Activated CD4-positive, alpha-beta memory T cell treated with anti-CD3 and anti-CD28 coated beads for 36 hours (primary cell): ENCODE results near the gene ANKRD13D. TPM values are rescaled to one million over a fixed set of nuclear protein-coding genes. Genes with fewer than 3 reads are reported as not detected.
A peak's percentile ranks its signal among the peaks of the same experiment; 100 is the strongest.

ENCODE experiments used
- CTCF ChIA-PET: fragments of 350-600 bp; sonication (Branson Sonifier 250); formaldehyde crosslinking; loops from one replicate; lab custom pipeline; 2021; ENCODE audit warnings: antibody characterized with exemption, inconsistent platforms; lab: Charles Lee
- POLR2A ChIA-PET: fragments of 350-600 bp; sonication (Branson Sonifier 250); formaldehyde crosslinking; loops from one replicate; lab custom pipeline; 2021; ENCODE audit warnings: antibody characterized with exemption; lab: Charles Lee
- DNase-seq: peaks from one replicate; pipeline ENCODE4 v3.0.0-alpha.2; 2020
- H3K27ac Mint-ChIP-seq: one replicate; pipeline ENCODE4 v1.8.0; 2021; ENCODE audit warnings: mixed read lengths
- H3K27me3 Mint-ChIP-seq: one replicate; pipeline ENCODE4 v1.8.0; 2021; ENCODE audit warnings: mixed read lengths
- H3K36me3 Mint-ChIP-seq: one replicate; pipeline ENCODE4 v1.8.0; 2021; ENCODE audit warnings: mixed read lengths
- H3K4me1 Mint-ChIP-seq: one replicate; pipeline ENCODE4 v1.8.0; 2021; ENCODE audit warnings: low read depth, mixed read lengths
- H3K4me3 Mint-ChIP-seq: one replicate; pipeline ENCODE4 v1.8.0; 2021; ENCODE audit warnings: mild to moderate bottlenecking, mixed read lengths
- H3K9me3 Mint-ChIP-seq: one replicate; pipeline ENCODE4 v1.8.0; 2021; ENCODE audit warnings: mixed read lengths
- intact Hi-C: fragments of 100-400 bp; cut with micrococcal nuclease; formaldehyde crosslinking; loops from one replicate; pipeline ENCODE4 v1.15.1; 2023
- total RNA-seq, 2 experiments: library from RNA; stranded (reverse); gene quantifications; one replicate each; pipeline ENCODE4 v1.2.3, GENCODE V29; 2021

Gene ANKRD13D
- total RNA-seq, 2 experiments from 2014 or later: 85.9 to 89.4 TPM

GRCh38 chr11:67269401-67270255, 19.5 kb upstream of the ANKRD13D start:
- Mint-ChIP-seq H3K9me3 (no peaks in the 10 kb centered on the region), H3K27me3 (no peaks in the 10 kb centered on the region), H3K4me3 (peak overlapping the region; percentile 98), H3K36me3 (peaks cover 59% of the 10 kb centered on the region), H3K4me1 (peaks cover 76% of the 10 kb centered on the region), H3K27ac (peak overlapping the region; percentile 100)
- POLR2A ChIA-PET: interaction anchor here (1.4 to 7.8 kb wide), 5 partner anchors 20 to 84 kb away, joined by 3 to 72 read pairs (median 15); partner anchors contain the start of genes ANKRD13D and SSH3
- intact Hi-C loops: loop anchor here (5.0 kb wide), 2 partner anchors 218 to 238 kb away; partner anchors contain the start of genes CDK2AP2 and PITPNM1
- CTCF ChIA-PET: interaction anchor here (0.6 to 3.8 kb wide), 9 partner anchors 17 to 656 kb away, joined by 3 to 22 read pairs (median 6); partner anchors contain the start of genes ANKRD13D and POLD4
- DNase-seq: peak; percentile 42

DNA sequence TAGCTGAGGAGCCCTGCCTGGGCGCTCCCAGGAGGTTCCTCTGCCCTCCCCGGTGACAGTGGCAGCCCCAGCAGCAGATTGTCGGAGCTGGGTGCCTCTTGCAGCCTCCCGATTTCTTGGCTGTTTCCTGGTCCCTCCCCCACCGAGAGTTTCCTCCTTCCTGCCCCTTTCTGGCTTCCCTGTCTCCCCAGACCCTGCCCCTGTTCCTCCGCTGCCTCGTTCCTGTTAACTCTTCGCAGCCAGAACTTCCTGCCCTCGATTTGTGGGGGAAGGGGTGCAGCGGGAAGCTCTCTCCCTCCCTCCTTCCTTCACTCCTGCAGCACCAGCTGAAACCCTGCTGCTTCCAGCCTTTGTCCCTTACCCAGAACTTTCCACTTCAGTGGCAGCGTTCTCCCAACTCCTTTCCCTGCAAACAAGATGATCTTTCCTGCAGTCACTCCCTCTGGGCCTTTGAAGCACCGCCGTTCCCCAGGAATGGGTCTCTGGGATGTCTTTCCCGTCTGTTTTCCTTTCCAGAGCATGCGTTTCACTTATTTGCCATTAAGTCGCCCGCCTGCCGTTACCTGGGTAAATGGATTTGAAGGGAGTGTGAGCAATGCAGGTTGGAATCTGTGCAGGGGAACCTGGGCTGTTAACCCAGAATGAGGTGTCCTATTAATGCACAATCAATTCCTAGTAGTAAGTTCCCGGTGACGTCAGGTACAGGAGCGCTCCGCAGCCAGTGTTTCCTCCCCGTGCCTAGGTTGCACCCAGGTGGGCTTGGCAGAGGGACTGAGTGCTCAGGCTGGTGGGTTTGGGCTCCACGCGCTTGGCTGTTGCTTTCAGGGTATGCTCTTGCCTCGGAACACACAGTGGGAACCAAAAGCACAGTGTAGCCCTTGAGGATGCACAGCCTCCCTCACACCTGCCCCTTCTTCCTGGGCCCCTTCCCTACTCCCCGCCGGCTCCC, 18.6 kb upstream of the ANKRD13D start:
- POLR2A ChIA-PET: interaction anchor here (0.7 to 7.8 kb wide), 6 partner anchors 12 to 166 kb away, joined by 3 to 72 read pairs (median 10); partner anchors contain the start of genes ANKRD13D and PTPRCAP
- DNase-seq: peak; percentile 37
- peaks cover 63% of the 10 kb centered on the region for H3K36me3 Mint-ChIP-seq
- H3K4me3 Mint-ChIP-seq: peak overlapping the region; percentile 98
- H3K27ac Mint-ChIP-seq: peak overlapping the region; percentile 100
- no peaks in the 10 kb centered on the region for H3K9me3 Mint-ChIP-seq
- peaks cover 75% of the 10 kb centered on the region for H3K4me1 Mint-ChIP-seq
- CTCF ChIA-PET: interaction anchor here (1.0 to 3.8 kb wide), 7 partner anchors 8 to 112 kb away, joined by 3 to 22 read pairs (median 15); partner anchors contain the start of genes ANKRD13D and POLD4
- H3K27me3 Mint-ChIP-seq: no peaks in the 10 kb centered on the region
- intact Hi-C loops: loop anchor here (1.0 to 5.0 kb wide), 3 partner anchors 18 to 237 kb away; partner anchors contain the start of genes CDK2AP2 and PITPNM1

DNA sequence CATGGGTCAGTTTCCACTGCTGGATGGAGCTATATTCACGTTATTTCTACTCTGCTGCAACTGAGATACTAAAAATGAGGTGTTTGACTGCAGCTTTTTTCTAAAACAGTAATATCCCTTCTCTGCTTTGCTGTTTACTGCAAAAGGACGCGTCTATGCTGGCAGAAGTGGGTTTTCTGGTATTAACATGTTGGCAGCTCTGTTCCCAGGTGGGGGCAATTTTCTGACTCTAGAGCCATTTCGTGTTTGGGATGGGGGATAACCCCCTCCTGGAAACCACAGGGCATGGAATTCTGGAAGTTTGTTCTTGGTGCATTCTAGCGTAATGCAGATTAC, 17.9 kb upstream of the ANKRD13D start:
- peak overlapping the region; percentile 100 for H3K27ac Mint-ChIP-seq
- H3K36me3 Mint-ChIP-seq: peaks cover 65% of the 10 kb centered on the region
- ChIA-PET CTCF (interaction anchor here (1.2 to 3.8 kb wide), 7 partner anchors 9 to 111 kb away, joined by 3 to 22 read pairs (median 15); partner anchors contain the start of genes ANKRD13D, POLD4 and SSH3), POLR2A (interaction anchor here (0.7 to 7.8 kb wide), 7 partner anchors 10 to 166 kb away, joined by 3 to 72 read pairs (median 6); partner anchors contain the start of genes ANKRD13D and PTPRCAP)
- intact Hi-C loops: loop anchor here (1.0 to 5.0 kb wide), 3 partner anchors 17 to 236 kb away; partner anchors contain the start of genes CDK2AP2 and PITPNM1
- H3K4me3 Mint-ChIP-seq: peak overlapping the region; percentile 98
- no peaks in the 10 kb centered on the region for H3K27me3 Mint-ChIP-seq
- H3K4me1 Mint-ChIP-seq: peaks cover 76% of the 10 kb centered on the region
- no peak for DNase-seq
- H3K9me3 Mint-ChIP-seq: no peaks in the 10 kb centered on the region

DNA sequence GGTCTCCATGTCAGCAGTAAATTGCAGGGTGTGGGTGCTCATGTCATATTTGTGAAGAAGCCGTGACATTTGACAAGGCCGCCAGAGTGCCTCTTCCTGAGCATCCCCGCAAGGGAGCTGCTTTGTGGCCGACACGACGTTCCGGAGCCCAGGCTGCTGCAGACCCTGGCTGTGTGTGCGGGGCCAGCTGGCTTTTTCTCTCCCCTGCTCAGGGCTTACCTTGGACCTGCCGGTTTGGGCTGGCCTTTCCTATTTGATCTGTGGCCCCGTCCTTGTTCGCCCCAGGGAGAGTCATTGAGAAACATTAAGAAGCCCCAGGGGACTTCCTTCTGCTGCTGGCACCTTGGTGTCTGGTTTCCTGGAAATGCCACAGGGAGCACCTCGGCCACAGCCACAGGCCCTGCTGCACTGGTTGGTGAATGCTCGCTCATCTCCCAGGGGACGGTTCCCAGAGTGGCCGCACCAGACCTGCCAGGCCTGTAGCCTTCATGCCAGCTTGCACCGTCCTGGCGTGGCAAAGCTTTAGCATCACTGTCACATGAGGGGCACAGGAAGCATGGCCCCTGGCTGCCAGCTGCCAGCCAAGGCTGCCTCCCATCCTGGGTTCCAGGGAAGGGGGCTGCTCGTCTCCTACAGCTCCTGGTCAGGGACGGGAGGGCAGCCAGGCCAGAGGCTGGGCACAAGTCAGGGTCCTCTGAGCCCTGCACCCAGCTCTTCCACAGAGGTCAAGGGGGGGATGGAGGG, 17.4 kb upstream of the ANKRD13D start:
- DNase-seq: peak; percentile 87
- no peaks in the 10 kb centered on the region for H3K27me3 Mint-ChIP-seq
- H3K27ac Mint-ChIP-seq: peak overlapping the region; percentile 100
- H3K4me1 Mint-ChIP-seq: peaks cover 81% of the 10 kb centered on the region
- intact Hi-C loops: loop anchor here (1.0 to 5.0 kb wide), 3 partner anchors 17 to 236 kb away; partner anchors contain the start of genes CDK2AP2 and PITPNM1
- H3K36me3 Mint-ChIP-seq: peaks cover 68% of the 10 kb centered on the region
- H3K9me3 Mint-ChIP-seq: no peaks in the 10 kb centered on the region
- ChIA-PET POLR2A (interaction anchor here (0.6 to 7.8 kb wide), 12 partner anchors 9 to 216 kb away, joined by 3 to 72 read pairs (median 3); partner anchors contain the start of genes ANKRD13D, CLCF1 and PTPRCAP), CTCF (interaction anchor here (0.8 to 3.8 kb wide), 12 partner anchors 9 to 1582 kb away, joined by 3 to 22 read pairs (median 5); partner anchors contain the start of genes ANKRD13D, POLD4 and SSH3)
- H3K4me3 Mint-ChIP-seq: peak overlapping the region; percentile 98

- Mint-ChIP-seq H3K4me1 (peaks cover 86% of the 10 kb centered on the region), H3K4me3 (peak overlapping the region; percentile 98), H3K27me3 (no peaks in the 10 kb centered on the region), H3K9me3 (no peaks in the 10 kb centered on the region), H3K27ac (peak overlapping the region; percentile 100), H3K36me3 (peaks cover 70% of the 10 kb centered on the region)
- intact Hi-C loops: loop anchor here (5.0 kb wide), 2 partner anchors 215 to 235 kb away; partner anchors contain the start of genes CDK2AP2 and PITPNM1
- ChIA-PET CTCF (interaction anchor here (0.8 to 3.8 kb wide), 11 partner anchors 8 to 1582 kb away, joined by 3 to 22 read pairs (median 4); partner anchors contain the start of genes ANKRD13D, POLD4 and SSH3), POLR2A (interaction anchor here (0.6 to 7.8 kb wide), 10 partner anchors 8 to 215 kb away, joined by 3 to 72 read pairs (median 4); partner anchors contain the start of genes ANKRD13D, CLCF1 and PTPRCAP)
- DNase-seq: peak; percentile 69
These were observed 16.5 kb upstream of the ANKRD13D start for GRCh38 chr11:67272327-67273259.

GRCh38 chr11:67273260-67273990, 15.7 kb upstream of the ANKRD13D start:
- peaks cover 90% of the 10 kb centered on the region for H3K4me1 Mint-ChIP-seq

DNA sequence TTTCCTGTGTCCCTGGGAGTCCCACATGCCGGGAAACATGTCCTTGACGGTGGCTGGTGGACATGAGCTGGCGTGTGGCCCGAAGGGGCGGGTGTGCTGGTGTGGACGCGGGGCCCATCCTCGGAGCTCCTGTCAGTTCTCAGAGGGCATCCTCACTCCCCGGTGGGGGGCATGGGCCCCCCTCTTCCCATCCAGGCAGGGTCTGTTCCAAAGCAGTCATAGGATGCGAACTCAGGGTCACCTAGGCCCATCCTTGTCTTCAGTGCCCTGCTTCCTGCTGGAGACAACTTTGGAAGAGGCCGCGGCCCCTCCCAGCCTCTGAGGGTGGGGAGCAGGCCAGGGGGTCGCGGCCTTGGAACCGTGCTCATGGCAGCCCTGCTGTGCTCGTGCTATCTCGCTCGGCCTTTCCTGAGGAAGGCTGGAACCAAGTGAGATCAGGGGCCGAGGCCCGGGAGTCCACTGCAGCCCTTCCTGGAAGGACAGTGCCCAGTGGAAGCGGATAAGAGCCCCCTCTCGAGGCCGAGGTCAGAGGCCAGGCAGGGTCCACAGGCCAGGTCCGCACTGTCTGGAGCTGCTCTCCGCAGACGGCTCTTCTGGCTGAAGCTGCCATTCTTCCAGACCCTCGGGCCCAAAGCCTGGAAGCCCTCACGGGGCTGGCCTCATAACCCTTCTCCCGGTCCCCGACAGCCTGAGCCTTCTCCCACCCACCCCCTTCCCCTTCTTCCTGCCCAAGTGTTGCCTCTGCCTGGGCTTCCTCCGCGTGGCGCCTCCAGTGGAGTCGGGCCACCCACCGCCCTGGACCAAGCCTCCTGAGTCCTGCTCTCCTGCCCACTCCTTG, 14.1 kb upstream of the ANKRD13D start:
- ChIA-PET CTCF (interaction anchor here (1.2 to 2.1 kb wide), 3 partner anchors 10 to 43 kb away, joined by 3 to 6 read pairs (median 4); no protein-coding TSS in a partner anchor), POLR2A (interaction anchor here (1.8 kb wide), 1 partner anchor 35 kb away, joined by 5 read pairs; no protein-coding TSS in a partner anchor)
- DNase-seq: peak; percentile 9

More at GRCh38 chr11:67273260-67273990, 15.7 kb upstream of the ANKRD13D start:
- intact Hi-C loops: loop anchor here (5.0 kb wide), 2 partner anchors 214 to 234 kb away; partner anchors contain the start of genes CDK2AP2 and PITPNM1
- Mint-ChIP-seq H3K36me3 (peaks cover 65% of the 10 kb centered on the region), H3K4me3 (peak overlapping the region; percentile 98), H3K9me3 (no peaks in the 10 kb centered on the region), H3K27me3 (no peaks in the 10 kb centered on the region), H3K27ac (peak overlapping the region; percentile 100)
- DNase-seq: peak; percentile 10
- POLR2A ChIA-PET: interaction anchor here (0.6 to 7.8 kb wide), 4 partner anchors 16 to 46 kb away, joined by 4 to 72 read pairs (median 30); partner anchors contain the start of gene ANKRD13D
- CTCF ChIA-PET: interaction anchor here (0.6 to 3.8 kb wide), 4 partner anchors 16 to 79 kb away, joined by 3 to 10 read pairs (median 4); partner anchors contain the start of genes ANKRD13D and POLD4

More for the DNA sequence above, 14.1 kb upstream of the ANKRD13D start:
- Mint-ChIP-seq H3K4me3 (peak overlapping the region; percentile 52), H3K36me3 (peaks cover 65% of the 10 kb centered on the region), H3K27ac (peak overlapping the region; percentile 100), H3K9me3 (no peaks in the 10 kb centered on the region), H3K4me1 (peaks cover 90% of the 10 kb centered on the region), H3K27me3 (no peaks in the 10 kb centered on the region)
- intact Hi-C loops: loop anchor here (5.0 kb wide), 3 partner anchors 127 to 232 kb away; partner anchors contain the start of genes CDK2AP2, PITPNM1, PPP1CA and TBC1D10C
